D341Med (cell line): ENCODE results near the gene ALAS1.

Source experiments
- DNase-seq: peaks from one replicate; pipeline ENCODE4 v3.0.0; 2012; ENCODE audit warnings: low spot score

The ALAS1 gene

GRCh38 chr3:52234516-52235447, 36.8 kb downstream of the ALAS1 start:
- DNase-seq, result no peak

- DNase-seq, result no peak
These were observed 38.5 kb downstream of the ALAS1 start for GRCh38 chr3:52236424-52236886.

DNA sequence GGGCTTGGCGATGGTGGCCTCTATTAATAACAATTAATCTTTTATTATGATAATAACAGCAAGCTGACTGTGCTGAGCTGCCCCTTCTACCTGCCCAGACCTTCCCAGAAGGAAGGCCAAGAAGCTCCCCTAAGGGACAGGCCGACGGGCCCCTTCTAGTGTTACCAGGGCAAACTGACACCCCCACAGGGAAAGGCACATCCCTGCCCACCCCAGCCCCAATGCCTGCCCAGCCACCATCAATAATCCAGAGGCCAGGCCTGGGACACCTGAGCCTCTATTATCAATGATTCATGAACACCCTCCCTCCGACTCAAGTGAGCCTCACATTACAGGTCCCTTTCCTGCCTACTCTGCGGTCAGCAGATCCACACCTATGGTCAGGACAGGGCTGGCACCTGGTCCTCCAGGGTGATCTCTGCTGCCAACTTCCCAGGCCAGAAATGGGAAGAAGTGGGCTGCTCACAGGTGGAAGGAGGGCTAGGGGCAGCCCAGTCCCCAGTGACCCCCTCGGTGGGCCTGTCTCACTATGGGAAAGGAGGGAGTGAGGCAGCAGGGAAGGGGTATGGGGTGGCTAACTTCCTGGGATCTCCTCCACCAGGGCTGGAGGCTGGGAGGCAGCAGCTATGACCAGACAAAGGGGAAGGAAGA, 39.2 kb downstream of the ALAS1 start:
- DNase-seq, result no peak

GRCh38 chr3:52237657-52238172, 39.8 kb downstream of the ALAS1 start:
- DNase-seq, result no peak

DNA sequence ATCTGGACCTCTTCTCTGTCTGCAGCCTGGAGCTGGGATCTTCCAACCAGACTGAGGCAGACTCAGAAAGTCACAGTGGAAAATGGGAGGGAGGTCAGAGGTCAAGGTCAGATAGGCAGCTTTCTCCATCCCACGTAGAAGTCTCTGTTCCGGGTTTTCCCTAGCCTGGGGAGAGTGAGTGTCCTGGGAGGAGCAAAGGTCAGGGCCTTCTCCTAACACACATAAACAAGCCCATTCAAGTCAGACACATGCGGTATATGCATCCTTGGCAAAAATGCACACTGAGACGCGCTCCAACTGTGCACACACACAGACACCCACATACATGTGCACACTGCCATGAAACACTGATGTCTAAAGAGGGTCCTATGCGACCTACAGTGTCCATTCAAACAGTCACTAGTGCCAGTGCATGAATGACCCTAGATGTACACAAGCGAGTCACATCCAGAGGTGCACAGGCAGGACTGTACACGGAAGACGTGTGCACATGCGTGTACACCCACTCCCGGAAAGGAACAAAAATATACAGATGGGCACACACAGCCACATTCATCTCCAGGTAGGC, 40.3 kb downstream of the ALAS1 start:
- no peak for DNase-seq

DNA sequence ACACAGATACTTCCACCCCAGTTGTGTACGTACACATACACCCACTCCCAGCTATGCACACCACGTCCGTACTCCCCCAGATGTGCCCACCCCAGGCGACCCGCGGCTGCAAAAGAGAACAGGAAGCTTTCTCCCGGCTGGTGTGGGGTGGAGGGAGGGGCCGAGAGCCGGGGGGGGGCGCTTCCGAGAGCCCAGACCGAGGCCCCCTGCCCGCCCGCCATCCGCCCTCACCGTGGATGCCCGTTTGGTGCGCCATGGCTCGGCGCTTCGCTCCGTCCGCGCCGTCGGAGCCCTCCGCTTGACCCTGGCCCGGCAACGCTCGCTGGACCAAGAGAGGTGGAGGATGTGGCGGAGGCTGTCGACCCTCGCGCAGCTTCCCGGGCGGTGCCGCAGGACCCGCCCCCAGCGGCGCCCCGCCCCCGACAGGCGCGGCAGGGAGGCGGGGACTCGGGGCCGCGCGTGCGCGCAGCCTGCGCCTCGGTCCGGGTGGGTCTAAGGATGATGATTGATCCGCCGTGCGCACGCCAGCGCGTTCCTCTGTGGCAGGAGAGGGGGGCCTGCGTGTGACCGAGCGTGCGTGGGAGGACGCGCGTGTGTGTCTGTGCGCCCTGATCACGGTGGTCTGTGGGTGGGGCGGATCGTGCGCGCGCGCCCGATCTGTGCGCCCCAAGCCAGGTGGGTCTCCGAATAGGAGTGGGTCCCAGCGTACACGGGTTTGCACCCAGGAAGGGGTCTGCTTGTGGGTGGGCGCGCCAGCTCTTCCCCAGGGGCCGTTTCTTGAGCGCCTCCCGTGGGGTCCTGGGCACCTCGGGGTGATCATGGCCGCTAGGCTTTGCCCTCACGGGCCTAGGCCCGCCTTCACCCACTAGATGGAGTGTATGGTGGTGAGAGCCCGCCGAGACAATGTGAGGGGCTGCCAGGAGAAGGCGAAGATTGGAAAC, 41.1 kb downstream of the ALAS1 start, which contains the start of gene TWF2:
TWF2 (minus strand) TSS at position 398 of the 941 bp plus-strand sequence; CDS start at position 256, 142 bp downstream.
- peak; percentile 99 for DNase-seq

GRCh38 chr3:52240059-52240885, 42.3 kb downstream of the ALAS1 start:
- peak; percentile 81 for DNase-seq

DNA sequence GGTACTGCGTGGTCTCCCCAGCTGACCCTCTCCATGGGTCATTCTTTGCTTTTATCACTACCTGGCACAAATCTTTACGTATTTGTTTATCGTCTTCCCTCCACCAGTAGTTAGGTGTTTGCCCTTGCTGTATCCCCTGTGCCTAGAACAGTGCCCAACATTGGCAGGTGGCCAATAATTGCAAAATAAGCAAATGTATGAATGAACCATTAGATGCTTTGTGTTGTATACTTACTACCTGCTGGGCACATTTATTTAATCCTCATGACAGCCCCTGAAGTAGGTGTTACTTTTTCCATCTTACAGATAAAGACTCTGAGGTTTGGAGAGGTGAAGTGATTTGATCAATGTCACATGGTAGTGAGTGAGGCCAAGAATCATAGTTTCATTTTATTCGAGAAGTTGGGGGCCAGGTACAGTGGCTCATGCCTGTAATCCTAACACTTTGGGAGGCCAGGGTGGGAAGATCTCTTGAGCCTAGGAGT, 43.0 kb downstream of the ALAS1 start:
- DNase-seq, result no peak

DNA sequence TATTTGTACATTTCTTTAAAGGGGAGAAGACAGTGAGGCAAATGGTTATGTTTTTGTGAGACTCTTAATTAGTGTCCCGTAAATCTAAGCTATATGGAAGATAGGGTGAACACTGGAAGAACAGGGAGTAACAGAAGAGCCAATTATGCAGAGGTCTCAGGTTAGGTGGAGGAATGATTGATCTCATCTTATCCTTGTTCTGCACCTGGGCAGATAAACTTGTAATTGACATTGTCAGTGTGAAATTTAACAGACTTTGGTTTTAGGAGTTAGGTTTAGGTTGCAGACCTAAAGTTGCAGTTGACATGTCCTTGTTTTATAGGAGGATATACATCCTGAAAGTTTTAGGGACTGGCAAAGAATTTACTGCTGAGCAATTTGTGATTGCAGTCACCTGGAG, 44.1 kb downstream of the ALAS1 start:
- no peak for DNase-seq

GRCh38 chr3:52243791-52244628, 46.0 kb downstream of the ALAS1 start:
- DNase-seq, result peak; percentile 21

GRCh38 chr3:52245322-52246263, 47.6 kb downstream of the ALAS1 start, which contains the start of gene PPM1M:
Gene PPM1M (plus strand): TSS chr3:52245759. CDS start chr3:52245825, 66 bp downstream.
- peak; percentile 77 for DNase-seq

DNA sequence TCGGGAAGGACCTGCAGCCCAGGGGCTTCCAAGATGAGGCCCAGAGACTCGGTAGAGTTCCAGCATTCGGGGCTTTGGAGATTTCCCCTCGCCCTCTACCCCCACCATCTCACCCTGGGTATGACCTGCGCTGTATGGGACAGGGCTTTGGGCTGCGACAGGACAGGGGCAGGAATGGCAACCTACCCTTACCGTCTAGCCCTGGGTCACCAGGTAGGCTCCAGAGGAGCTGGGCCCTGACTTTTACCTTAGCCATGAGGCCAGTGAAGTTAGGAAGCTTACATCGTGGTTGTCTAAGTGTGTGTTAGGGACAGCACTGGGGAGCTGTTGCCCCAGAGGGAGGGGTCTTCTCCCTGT, 48.3 kb downstream of the ALAS1 start:
- peak; percentile 20 for DNase-seq

DNA sequence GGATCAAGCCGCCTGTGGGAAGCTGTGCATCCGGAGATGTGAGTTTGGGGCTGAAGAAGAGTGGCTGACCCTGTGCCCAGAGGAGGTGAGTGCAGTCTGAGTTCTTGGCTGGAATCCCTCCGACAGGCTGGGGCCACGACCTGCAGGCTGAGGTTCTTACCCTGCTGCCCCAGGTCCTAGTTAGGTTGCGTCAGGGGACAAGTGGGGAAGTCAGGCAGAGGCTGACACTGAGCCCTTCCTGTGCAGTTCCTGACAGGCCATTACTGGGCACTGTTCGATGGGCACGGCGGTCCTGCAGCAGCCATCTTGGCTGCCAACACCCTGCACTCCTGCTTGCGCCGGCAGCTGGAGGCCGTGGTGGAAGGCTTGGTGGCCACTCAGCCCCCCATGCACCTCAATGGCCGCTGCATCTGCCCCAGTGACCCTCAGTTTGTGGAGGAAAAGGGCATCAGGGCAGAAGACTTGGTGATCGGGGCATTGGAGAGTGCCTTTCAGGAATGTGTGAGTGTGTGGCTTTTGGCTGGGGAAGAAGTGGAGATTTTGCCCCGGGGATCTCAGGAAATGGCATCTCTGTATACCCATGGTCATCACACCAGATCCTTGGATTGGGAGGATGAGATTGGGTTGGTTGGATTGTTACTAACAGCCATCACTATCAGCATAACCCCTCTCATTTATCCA, 48.9 kb downstream of the ALAS1 start:
- DNase-seq, result no peak

GRCh38 chr3:52247409-52248164, 49.6 kb downstream of the ALAS1 start:
- no peak for DNase-seq

DNA sequence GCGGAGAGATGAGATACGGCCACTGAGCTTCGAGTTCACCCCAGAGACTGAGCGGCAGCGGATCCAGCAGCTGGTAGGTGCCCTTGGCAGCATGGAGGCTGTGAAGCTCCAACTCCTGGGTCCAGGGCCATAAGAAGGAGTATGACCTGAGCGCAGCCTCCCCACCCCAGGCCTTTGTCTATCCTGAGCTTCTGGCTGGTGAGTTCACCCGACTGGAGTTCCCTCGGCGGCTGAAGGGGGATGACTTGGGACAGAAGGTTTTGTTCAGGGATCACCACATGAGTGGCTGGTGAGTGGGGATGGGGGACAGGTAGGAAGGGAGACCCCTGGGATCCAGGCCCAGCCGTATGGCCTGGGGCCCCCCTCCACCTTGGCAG, 50.2 kb downstream of the ALAS1 start:
- no peak for DNase-seq

- DNase-seq, result no peak
These were observed 51.0 kb downstream of the ALAS1 start for GRCh38 chr3:52248816-52249547.
